Measurements from ENCODE around the gene KCNMB3.

DNA sequence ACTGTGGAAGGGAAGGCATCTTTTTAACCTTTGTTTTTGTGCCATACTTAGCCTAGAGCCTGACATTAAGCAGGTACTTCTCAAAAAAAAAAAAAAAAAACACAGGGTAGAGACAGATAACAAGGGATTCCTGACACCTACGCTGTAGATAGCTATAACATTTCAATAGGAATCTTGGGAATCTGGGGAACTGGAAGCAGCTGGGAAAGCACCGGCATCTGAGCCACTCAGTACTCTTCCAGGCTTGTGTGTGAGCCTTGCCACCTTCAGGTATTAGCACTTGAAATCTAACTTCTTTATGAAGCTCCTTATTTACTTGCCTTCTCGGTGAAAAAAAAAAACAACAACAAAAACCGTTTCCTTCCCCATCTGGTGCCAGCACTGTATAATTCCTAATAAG is 56.0 kb downstream of the KCNMB3 start:
- TF ChIP-seq EZH2 (IDR thresholded peaks at IDR 0.05; ENCODE audit: borderline replicate concordance, insufficient read depth, low read length, poor library complexity, severe bottlenecking) (no peak), CTCF (IDR thresholded peaks at IDR 0.05; ENCODE audit: poor library complexity, severe bottlenecking) (no peak), RAD21 (conservative IDR thresholded peaks at IDR 0.05) (no peak), REST (IDR thresholded peaks at IDR 0.05; ENCODE audit: borderline replicate concordance) (no peak), TAF1 (IDR thresholded peaks at IDR 0.05; ENCODE audit: low read depth) (no peak), SMC3 (conservative IDR thresholded peaks at IDR 0.05; ENCODE audit: poor library complexity) (no peak), EP300 (conservative IDR thresholded peaks at IDR 0.05; ENCODE audit: poor library complexity, severe bottlenecking) (no peak), POLR2AphosphoS5 (IDR thresholded peaks at IDR 0.05) (no peak), MXI1 (conservative IDR thresholded peaks at IDR 0.05; ENCODE audit: poor library complexity, severe bottlenecking) (no peak)

Measured in neural cell (in vitro differentiated cells).